ENCODE results near the gene CRMP1.

CRMP1 gene

GRCh38 chr4:5790546-5790857 is 102.4 kb downstream of the CRMP1 start:
- no peak for DNase-seq

DNA sequence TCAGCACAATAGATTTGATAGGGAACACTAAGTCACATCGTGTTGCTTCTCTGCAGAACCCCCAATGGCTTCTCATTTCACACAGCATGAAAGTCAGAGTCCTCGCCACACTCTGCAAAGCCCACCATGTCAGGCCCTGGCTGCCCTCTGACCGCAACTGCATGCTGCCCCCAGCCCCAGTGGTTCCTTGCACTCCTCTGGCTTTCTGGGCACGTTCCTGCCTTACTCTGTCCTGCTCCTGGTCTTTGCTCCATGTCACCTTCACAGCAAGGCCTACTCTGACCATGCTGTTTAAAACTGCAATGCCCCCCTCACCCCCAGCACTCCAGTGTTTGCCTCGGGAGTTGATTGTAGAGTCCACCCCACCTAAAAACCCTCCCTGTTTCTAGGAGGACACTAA is 103.7 kb downstream of the CRMP1 start:
- no peak for DNase-seq

GRCh38 chr4:5788144-5788543 is 104.7 kb downstream of the CRMP1 start:
- no peak for DNase-seq

- no peak for DNase-seq
Measured at GRCh38 chr4:5787311-5787710, 105.6 kb downstream of the CRMP1 start.

GRCh38 chr4:5785806-5786680 is 106.8 kb downstream of the CRMP1 start:
- no peak for DNase-seq

DNA sequence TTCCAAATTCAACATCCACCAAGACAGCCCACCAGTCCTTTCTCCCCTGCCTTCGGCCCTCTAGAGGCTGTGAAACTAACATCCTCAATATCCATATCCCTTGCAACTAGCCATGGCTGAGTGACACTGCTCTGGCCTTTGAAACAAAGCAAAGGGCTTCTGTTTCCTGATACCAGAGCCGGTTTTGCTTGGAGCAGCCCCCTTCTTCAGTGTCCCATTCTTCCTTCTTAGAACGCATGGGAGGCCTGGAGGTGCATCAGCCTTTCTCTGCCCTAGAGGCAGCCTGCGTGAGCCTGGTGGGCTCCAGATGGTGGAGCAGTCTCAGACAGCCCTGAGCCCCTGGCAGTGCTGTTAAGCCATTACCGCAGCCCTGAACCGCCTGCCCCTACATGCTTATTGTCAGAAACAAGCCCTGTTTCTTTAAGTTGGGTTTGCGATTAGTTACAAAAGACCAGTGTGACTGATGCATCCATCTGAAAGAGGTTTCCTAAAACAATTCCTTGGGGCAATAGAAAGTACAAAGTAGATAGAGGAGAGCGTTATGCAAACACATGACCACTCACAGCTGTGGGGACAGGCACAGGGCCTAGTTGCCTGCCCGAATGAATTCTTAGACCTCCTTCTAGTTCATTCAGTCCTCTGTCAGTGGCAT is 107.8 kb downstream of the CRMP1 start:
- DNase-seq: no peak

GRCh38 chr4:5784021-5784420 is 108.9 kb downstream of the CRMP1 start:
- no peak for DNase-seq

DNA sequence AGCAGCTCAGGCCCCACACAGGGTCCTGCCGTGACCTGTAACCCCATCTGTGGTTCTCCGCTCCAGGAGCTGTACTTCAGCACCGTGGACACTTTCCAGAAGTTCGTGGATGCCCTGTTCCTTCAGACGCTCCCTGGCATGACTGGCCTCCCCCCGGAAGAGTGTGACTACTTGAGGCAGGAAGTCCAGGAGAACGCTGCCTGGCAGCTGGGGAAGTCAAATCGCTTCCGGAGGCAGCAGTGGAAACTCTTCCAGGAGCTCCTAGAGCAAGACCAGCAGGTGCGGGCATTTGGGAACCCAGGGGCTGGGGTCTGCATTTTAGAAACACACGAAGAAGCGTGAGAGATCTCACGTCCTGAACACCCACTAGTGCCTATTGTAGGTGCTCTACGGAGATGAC is 109.4 kb downstream of the CRMP1 start:
- DNase-seq: no peak

DNA sequence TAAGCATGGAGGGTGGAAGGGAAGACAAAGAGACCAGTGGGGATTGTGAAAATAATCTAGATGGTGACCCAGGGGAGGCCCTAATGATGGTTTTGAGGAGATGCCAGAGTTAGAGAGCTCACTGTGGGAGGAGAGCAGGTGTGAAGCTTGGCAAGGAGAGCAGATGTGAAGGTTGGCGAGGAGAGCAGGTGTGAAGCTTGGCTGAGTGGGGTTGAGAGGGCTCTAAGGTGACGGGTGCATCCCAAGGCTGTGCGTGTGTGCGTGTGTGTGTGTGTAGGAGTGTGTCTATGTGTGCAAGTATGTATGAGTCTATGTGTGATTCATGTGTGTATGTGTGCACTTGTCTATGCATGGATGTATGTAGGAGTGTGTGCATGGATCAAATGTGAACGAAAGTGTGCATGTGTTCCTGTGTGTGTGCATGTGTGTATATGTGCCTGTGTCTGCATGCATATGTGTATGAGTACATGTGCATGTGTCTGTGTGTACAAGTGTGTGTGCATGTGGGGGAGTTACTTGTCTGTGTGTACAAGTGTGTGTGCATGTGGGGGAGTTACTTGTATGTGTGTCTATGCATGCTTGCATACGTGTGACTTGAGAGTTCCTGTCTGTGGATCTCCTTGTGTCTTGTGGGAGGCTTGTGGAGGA is 109.9 kb downstream of the CRMP1 start:
- no peak for DNase-seq

DNA sequence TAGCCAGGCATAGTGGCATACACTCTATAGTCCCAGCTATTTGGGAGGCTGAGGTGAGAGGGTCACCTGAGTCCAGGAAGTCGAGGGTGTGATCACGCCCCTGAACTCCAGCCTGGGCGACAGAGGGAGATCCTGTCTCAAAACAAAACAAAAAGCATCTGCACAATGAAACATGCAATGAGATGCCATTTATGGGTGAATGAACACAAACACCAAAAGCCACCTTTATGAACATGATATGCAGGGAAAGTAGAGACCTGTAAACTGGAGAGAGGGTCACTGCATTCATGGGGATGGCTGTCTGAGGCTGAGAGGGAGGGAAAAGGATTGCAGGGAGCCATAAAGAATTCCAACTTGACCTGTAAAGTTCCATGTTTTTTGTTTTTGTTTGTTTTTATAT is 111.2 kb downstream of the CRMP1 start:
- DNase-seq: no peak

GRCh38 chr4:5780831-5781480 is 111.9 kb downstream of the CRMP1 start:
- no peak for DNase-seq

- DNase-seq: no peak
Measured at GRCh38 chr4:5776510-5776909, 116.4 kb downstream of the CRMP1 start.

DNA sequence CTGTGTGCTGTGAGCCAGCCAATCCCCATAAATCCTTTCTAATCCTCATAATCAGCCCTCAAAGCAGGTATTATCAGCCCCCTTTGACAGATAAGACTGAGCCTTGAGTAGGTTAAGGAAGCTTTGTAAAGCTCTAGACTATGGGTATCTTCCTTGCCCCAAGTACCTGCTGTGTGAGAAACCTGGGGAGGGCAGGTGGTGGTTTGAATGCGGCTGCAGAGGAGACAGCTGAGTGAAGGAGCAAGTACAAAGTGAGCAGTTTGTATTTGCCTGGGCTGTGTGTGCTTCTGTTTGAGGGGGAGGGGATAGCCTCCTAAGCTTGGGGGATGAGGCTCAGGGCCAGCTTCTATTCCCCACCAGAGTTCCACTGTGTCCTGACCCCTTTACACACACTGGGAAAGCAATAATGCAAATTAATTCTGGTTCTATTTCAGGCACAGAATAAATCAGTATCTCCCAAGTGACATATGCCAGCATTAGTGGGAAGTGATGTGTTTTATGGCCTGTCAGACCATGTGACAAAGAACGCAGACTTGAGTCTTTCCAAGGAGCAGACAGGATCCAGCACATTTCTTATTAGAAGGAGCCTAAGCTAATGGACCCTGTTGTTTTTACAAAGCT is 118.4 kb downstream of the CRMP1 start:
- no peak for DNase-seq

DNA sequence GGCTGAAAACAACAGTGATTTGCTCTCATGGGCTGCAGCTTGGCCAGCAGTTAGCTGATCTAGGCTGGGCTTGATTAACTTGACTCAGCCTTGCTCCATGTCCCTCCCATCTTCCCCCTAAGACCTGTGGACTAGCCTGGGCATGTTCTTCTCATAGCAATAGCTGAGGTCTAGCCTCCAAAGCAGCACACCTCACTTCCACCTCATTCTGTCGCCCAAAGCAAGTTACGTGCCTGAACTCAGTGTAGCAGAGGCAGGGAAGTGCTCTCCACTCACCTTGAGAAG is 119.7 kb downstream of the CRMP1 start:
- DNase-seq: no peak

DNA sequence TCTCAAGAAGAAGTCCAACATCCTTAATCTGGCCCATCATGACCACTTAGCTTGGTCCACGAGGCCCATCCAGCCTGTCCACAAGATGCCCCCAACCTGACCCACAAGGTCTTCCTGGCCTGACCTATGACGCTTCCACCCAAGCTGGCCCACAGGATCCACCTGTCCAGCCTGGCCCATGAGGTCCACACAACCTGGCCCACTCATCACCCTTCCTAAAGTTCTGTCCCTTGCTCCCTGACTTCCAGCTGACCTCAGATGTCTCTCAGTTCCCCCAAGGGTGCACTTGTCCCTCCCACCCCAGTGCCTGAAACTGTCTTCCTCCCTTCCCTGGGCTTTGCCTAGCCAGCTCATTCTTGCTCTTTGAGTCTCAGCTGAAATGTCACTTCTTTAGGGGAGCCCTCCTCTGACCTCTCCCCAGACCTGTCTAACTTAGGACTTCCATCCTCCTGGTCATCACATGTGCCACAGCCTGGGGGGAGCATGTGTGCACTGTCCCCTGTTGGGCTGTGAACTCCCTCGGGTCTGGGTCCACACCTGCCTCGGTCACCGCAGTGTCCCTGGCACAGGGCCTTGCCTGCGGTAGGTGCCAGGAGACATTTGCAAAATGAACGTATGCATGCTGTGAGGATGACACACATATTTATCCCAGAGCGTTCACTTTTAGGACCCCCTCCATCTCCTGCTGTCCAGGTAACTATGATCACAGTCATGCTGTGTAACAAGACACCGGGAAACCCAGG is 120.2 kb downstream of the CRMP1 start:
- DNase-seq: no peak

All from CD4-positive, alpha-beta T cell treated with Interleukin-15 for 1 hour (primary cell).